Measurements from ENCODE around the gene SPANXN5. TPM values are rescaled to one million over a fixed set of nuclear protein-coding genes. Genes with fewer than 3 reads are reported as not detected.
"Not testable (repeated sequence)": the region's sequence is repeated elsewhere in the genome, so short reads cannot be mapped to it uniquely, and the experiment has no call there.

The SPANXN5 gene, protein sequence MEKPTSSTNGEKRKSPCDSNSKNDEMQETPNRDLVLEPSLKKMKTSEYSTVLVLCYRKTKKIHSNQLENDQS
- total RNA-seq: not detected in 2 replicates

DNA sequence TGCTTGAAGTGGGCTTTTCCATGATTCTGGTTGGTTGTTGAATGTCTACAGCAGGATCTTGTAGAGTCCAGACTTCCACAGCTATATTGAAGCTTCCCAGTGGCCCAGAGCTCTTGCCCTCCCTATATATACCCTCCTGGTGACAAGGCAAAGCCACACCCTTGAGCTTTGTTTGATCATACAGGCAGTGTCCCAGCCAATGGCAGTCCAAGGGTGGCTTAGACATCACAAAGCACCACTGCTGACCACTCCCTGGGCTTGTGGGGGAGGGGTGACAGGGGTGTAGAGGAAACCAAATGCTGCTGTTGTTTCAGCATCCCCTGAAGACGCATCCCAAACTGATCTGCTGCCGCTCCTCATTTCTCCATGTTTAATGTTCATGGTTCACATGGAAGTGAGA, at the start of gene SPANXN5:
TSS of gene SPANXN5 (minus strand) at position 101 of the 400 bp plus-strand sequence. CDS start at position 22, 79 bp downstream.
- DNase-seq (ENCODE audit: low read depth in 2 of 2): not testable (repeated sequence)

DNA sequence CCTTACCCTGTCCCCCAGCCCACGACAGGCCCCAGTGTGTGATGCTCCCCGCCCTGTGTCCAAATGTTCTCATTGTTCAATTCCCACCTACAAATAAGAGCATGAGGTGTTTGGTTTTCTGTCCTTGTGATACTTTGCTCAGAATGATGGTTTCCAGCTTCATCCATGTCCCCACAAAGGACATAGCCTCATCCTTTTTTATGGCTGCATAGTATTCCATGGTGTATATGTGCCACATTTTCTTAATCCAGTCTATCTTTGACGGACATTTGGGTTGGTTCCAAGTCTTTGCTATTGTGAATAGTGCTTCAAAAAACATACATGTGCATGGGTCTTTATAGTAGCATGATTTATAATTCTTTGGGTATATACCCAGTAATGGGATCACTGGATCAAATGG, 46.4 kb upstream of the SPANXN5 start:
- not testable (repeated sequence) for DNase-seq (ENCODE audit: low read depth in 2 of 2)

DNA sequence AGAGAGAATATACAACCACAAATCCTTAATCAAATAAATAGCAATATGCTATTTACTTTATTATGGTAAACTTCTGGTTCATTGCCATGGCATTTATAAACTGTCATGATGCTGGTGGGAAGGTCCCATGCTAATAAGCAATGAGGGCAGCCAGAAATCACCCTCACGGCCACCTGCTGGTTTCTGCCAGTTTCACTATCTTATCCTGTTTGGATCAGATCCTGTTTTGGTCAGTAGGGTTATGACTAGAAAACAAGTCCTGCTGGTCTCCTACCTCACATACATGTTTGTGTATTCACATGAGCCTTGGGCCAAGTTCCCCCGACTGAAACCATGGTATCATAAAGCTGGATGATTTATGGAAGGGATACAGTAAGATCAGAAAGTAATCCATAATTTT, 41.9 kb upstream of the SPANXN5 start:
- DNase-seq (ENCODE audit: low read depth in 2 of 2): no peak

DNA sequence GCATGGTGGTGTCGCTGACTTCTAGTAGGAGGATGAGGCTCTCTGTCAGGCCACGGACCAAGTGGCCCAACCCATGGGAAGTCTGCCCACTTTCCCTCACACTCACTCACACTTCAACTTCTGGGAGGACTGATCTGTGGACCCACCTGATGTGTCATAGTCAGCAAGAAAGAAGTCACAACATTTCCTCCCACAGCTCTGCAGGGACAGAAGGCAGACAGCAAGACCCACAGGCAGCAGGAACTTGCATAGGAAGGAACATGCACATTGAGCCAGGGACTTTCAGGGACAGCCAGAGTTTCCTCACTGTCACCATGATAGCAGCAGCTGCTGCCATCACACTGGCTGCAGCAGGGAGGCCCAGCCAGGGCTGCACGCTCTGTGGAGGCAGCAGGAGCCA, 33.3 kb upstream of the SPANXN5 start:
- no peak for DNase-seq (ENCODE audit: low read depth in 2 of 2)

DNA sequence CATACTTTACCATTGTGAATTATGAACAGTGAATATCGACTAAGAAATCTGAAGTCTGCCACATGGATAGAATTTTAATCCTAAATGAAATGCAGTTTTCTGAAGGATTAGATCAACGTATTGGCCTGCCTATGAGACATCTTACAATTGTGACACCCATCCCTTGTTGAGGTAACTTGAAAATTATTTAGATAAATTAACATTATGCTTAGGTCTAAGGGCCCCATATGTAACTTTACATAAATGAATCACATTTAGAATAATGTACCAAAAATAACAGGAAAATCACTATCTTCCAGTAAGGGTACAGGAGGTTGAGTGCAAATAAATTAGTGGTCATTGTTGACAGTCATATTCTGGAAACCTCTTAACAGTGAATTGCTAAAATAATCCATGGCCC, 27.4 kb upstream of the SPANXN5 start:
- DNase-seq (ENCODE audit: low read depth in 2 of 2): no peak

DNA sequence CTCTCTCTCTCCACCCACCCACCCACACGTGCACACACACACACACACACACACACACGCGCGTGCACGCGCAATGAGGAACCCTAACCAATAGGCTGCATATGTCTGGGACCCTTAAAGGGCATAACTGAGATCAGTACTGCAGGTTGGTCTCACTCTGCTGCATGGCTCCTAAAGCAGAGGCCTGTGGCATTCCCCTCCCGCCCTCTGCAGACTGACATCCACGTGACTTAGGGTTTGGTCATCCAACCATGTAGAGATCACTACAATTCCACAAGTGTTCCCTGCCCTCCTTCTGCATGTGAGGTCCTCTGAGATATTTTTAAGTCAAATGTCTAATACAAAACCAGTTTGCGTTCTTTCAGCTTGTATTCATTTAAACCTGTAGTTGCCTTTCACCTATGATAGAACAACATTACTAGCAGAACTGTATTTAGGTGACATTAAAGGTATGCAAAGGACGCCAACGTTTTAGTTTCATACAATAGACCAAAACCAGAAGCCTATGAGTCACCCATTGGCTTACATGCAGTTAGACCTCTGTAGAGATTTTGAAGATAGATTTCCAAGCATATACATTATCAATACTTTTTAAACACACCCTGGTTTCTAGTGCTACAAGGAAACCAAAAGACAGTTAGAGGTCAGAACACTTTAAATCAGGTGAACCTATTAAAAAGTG, 24.0 kb upstream of the SPANXN5 start:
- no peak for DNase-seq (ENCODE audit: low read depth in 2 of 2)

DNA sequence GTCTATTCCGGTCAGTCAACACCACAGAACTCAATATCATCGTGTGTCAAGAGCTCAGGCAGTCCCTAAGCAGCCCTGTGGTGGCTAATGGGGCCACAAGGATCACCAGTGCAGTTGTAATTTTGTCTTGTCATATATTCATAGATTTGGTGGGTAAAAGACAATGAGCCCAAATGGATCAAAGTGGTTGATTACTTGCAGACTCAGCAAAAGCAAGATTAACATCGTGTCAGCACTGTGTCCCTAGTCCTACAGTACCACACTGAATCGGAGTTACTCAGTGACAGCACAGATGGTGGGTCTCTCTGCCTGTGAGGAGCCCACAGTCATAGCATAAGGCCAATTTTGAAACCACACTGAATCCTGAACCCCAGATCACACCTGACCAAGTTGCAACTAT, 22.6 kb upstream of the SPANXN5 start:
- DNase-seq (ENCODE audit: low read depth in 2 of 2): no peak

DNA sequence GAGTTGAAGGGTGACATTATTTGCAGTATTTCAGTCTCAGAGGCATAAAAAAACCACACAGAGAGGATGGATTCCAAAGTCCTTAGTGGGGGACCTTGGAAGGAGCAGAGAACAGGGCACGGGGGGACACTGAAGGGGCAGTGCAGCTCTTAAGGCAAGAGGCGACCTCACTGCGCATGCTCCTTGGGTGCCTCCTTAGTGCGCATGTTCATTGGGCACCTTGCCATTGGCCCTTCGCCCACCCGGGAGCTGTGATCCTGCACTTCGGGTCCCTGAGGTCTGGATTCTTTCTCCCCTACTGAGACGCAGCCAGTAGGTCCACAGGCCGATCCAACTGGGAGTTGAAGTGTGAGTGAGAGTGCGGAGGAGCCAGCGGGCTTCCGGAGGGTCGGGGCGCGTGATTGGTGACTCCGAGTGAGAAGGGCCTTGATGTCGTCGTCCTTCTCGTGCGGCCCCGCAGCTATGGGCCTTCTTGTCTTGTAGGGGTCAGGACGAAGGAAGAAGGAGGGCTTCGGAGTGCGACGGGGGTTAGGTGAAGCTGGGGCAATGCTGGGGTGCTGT, 13.9 kb upstream of the SPANXN5 start, which contains the start of gene XAGE5:
TSS of gene XAGE5 (plus strand) at position 223 of the 561 bp plus-strand sequence. CDS start 1,280 bp downstream, outside the sequence.
- DNase-seq (ENCODE audit: low read depth in 2 of 2): no peak

DNA sequence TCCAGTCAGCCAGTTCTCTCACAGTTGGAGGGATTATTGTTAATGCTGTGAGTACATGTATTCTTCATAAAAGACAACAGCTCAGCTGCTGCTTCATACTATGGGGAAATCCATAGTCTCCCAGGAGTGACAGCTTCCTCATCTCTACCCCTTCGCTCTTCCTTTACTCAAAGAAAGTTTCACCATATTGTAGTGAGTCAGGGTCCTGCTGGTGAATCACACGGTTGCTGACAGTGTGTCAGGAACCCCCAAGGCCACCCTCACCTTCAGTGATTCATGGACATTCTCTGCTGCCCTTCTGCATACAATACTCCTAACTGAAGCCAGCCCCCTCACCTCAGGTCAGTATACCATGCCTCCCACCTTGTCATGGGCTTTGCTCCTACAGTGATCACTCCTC, 7.6 kb upstream of the SPANXN5 start:
- not testable (repeated sequence) for DNase-seq (ENCODE audit: low read depth in 2 of 2)

DNA sequence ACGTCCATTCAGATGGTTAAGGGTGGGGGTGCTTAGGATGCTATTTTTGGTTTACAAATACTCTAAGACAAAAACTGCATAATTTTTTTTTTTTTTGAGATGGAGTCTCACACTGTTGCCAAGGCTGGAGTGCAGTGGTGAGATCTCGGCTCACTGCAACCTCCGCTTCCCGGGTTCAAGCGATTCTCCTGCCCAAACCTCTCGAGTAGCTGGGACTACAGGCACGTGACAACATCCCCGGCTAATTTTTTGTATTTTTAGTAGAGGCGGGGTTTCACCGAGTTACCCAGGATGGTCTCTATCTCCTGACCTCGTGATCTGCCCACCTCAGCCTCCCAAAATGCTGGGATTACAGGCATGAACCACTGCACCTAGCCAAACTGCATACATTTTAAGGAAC, 23.7 kb downstream of the SPANXN5 start:
- DNase-seq (ENCODE audit: low read depth in 2 of 2): not testable (repeated sequence)

DNA sequence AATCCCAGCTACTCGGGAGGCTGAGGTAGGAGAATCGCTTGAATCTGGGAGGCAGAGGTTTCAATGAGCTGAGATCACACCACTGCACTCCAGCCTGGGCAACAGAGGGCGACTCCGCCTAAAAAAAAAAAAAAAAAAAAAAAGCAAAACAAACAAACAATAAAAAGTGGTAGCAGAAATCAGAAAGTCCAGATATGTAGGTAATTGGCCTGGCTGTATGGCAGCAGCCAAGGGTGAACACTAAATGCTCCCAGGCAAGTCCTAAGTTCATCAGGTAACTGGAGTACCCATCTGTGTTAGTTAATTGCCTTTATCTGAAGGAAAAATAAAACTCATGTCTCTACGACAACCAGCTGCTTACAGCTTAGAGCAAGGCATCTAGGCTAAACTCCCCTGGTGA, 31.2 kb downstream of the SPANXN5 start:
- DNase-seq (ENCODE audit: low read depth in 2 of 2): not testable (repeated sequence)

DNA sequence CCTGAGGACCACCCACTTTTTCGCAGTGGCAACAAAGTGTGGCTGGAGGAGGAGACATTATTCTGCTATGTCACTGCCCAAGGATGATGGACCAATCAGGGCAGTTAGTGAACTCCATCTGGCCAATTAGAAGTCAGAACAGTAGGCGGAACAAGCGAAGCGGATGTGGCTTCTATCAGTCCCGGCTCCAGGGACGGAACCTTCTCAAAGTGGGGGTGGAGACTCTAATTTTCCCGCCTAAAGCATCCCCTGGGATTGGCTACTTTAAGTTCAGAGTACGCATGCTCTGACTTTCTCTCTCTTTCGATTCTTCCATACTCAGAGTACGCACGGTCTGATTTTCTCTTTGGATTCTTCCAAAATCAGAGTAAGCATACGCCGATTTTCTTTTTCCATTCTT, 46.3 kb downstream of the SPANXN5 start, which contains the start of gene SSX2B:
TSS of gene SSX2B (plus strand) at position 301 of the 400 bp plus-strand sequence. CDS start 1,429 bp downstream, outside the sequence.
- not testable (repeated sequence) for DNase-seq (ENCODE audit: low read depth in 2 of 2)

Other genes with a start within 250 kb of the SPANXN5 start
- not detected in 2 replicates for gene SSX7, start 142.5 kb downstream of the SPANXN5 start, total RNA-seq
- gene SSX2, start 90.2 kb downstream of the SPANXN5 start, total RNA-seq: not detected in 2 replicates
- gene SSX2B, start 46.2 kb downstream of the SPANXN5 start, total RNA-seq: not detected in 2 replicates
- gene XAGE5, start 13.9 kb upstream of the SPANXN5 start, total RNA-seq: not detected in 2 replicates
- not detected in 2 replicates for gene XAGE3, start 70.7 kb upstream of the SPANXN5 start, total RNA-seq
- gene FAM156B, start 99.9 kb upstream of the SPANXN5 start, total RNA-seq: 4.6 and 6.0 TPM in 2 replicates
- 3.5 and 4.4 TPM in 2 replicates for gene FAM156A, start 161.1 kb upstream of the SPANXN5 start, total RNA-seq